HG03135 (cell line): Measurements from ENCODE around the gene COX6A2.
"Not testable (repeated sequence)": the region's sequence is repeated elsewhere in the genome, so short reads cannot be mapped to it uniquely, and the experiment has no call there.

Experiments used
- ATAC-seq: cut with Tn5 transposase; IDR thresholded peaks from one replicate; pipeline ENCODE4 v1.9.1; 2021; ENCODE audit warnings: mild to moderate bottlenecking, moderate library complexity; ENCODE audit not compliant: unreplicated experiment

Gene COX6A2

DNA sequence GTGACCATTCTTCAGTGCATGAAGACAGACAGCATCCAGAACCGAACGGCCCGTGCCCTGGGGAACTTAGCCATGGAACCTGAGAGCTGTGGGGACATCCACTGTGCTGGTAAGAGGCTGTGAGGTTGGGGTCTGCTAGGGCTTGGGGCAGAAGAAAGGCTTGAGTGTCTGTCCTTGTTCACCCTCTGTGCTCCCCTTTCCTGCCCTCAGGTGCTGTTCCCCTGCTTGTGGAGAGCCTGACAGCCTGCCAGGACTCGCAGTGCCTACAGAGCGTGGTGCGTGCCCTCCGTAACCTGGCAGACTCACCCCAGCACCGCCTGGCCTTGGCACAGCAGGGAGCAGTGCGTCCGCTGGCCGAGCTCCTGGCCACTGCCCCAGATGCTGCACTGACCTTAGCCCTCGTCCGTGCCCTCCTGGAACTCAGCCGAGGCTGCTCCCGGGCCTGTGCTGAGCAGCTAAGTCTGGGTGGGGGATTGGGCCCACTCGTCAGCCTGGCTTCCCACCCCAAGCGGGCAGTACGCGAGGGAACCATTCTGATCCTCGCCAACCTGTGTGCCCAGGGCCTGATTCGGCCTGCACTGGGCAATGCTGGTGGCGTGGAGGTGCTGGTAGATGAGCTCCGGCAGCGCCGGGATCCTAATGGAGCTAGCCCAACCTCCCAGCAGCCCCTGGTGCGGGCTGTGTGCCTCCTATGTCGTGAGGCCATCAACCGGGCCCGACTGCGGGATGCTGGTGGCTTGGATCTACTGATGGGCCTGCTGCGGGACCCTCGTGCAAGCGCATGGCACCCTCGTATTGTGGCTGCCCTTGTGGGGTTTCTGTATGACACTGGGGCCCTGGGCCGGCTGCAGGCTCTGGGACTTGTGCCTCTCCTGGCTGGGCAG, 34.0 kb upstream of the COX6A2 start:
- ATAC-seq = no peak

GRCh38 chr16:31461201-31461920, 33.2 kb upstream of the COX6A2 start:
- ATAC-seq = no peak

GRCh38 chr16:31460582-31461002, 32.4 kb upstream of the COX6A2 start:
- ATAC-seq = no peak

DNA sequence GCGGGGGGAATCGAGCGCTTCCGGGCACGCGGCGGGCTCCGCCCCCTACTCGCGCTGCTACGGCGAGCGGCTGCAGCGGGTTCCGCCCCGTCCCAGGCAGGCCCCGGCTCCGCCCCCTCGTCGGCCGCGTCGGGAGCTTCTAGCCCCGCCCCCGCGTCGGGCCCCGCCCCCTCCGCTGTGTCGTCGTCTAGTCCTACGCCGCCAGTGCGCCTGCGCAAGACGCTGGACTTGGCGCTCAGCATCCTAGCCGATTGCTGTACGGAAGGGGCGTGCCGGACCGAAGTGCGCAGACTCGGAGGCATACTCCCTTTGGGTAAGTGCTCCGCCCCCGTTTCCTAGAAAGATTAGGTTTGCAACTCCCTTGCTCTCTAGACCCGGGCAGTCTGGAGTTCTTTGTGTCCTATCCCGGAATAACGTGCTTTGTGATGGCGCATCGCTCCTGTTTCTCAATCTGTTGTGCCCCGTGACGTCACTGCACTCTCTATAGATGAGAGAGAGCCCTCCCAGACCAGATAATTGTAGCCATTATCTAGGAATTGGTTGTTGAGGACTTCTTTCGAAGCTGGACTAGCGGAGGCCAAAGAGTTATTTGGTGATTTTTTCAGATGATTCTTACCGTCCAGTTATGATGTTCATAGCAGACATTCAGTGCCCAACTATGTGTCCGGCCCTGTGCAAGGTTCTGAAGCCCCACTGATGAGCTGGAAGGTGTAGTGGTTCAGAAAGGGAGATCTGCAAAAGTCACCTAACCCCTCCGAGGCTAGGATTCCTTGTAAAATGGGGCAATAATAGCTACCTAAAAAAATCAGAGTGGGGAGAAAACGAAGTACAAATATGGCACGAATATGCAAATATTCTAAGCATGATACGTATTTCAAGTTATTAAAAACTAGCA, 31.8 kb upstream of the COX6A2 start:
- ATAC-seq = peak; percentile 68

- peak; percentile 69 for ATAC-seq
Observed at GRCh38 chr16:31458844-31459686, 30.9 kb upstream of the COX6A2 start, which contains the start of gene ARMC5. TSS of gene ARMC5 (plus strand) at chr16:31459501. CDS start at chr16:31459525, 24 bp downstream.

DNA sequence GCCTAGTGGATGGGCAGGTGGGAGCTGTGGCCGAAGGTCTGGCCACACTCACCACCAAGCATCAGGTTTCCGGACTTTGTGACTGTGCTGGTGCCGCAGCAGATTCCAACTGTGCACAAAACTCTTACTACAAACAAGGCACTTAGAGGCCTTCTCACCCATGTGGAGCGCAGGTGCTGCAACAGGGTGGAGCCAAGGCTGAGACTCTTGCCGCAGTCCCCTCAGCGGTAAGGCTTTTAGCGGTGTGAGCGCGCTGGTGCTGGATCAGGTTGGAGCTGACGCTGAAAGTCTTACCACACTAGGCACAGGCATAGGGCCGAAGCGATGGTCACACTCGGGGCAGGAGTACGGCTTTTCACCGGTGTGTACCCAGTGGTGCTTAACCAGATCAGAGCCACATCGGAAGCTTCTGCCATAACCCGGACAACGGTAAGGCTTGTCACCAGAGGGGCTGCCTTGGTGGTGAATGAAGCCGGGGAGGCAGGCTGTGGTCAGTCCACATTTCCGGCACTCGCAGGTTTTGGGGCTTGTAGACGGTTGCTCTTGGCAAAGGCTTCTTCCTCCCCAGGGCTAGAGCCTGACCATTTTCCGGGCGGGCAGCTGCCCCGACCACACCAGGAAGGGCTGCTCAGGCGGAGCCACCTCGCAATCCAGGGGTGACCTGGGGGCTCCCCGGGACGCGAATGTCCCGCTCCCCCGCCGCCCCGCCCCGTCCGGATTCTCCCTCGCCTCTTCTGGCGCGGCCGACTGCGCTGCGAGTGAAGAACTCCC, 30.1 kb upstream of the COX6A2 start:
- ATAC-seq = peak; percentile 16

GRCh38 chr16:31456988-31457360, 28.8 kb upstream of the COX6A2 start:
- no peak for ATAC-seq

DNA sequence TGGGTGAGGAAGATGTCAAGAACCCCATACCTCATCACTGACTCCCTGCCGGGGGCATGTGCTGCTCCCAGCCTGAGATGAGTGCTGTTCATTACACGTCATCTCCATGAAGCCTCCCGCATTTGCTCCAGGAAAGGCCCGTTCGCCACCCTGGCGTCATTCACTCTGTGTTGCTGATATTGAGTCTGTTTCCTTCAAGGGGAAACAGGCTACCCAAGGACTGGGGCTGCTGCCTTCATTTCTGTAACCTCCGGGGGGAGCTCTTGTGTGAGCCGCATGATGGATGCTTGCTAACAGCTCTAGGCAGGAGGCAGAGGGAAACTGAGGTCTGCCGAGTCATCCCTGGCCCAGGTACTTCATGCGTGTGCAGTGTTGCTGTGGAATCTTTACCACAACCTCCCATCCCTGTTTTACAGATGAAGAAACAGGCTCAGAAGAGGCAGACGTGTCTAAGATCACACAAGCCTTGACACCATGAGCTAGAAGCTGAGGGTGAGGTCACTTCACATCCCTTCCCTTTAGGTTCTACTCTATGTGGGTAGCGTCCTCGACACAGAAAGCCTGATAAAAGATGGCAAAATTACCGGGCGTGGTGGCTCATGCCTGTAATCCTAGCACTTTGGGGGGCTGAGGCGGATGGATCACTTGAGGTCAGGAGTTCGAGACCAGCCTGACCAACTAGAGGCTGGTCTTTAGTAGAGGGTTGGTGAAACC, 27.6 kb upstream of the COX6A2 start:
- no peak for ATAC-seq

DNA sequence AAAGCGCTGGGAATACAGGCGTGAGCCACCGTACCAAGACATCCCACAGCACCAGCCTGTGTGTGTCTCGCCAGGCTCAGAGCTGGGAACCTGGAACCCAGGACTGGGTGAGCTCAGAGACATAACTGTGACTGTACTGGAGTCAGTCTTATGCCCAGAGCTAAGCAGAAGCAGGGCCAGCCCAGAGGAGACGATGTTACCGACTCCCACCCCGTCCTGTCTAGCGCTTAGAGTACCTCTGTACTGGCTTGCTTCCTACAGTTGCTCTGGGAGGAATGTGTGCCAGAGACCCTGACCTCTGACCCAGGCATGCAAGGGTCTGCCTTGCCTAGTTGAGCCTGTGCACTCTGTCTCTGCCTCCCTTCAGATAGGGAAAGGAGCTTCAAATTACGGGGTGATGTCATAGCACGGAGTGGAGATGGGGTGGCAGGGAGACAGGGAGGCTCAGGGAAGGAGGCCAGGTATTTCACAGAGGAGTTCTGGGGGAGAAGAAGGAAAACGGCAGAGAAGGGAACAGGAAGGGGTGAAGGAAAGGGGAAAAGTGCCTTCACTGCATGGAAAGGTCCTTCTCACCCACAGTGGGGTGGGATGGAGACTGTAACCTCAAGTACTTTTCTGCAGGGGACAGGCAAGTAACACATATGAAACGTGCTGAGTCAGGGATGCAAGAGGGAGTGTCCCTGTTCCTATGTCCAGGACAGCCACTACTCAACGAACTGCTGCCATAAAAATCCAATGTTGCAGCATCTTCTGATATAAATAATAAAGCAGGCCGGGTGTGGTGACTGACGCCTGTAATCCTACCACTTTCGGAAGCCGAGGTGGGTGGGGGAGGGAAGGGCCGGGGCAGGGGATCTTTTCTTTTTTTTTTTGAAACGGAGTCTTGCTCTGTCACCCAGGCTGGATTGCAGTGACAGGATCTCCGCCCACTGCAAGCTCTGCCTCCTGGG, 25.4 kb upstream of the COX6A2 start:
- no peak for ATAC-seq

GRCh38 chr16:31452631-31453106, 24.5 kb upstream of the COX6A2 start:
- ATAC-seq = no peak

GRCh38 chr16:31451681-31452351, 23.7 kb upstream of the COX6A2 start:
- no peak for ATAC-seq

DNA sequence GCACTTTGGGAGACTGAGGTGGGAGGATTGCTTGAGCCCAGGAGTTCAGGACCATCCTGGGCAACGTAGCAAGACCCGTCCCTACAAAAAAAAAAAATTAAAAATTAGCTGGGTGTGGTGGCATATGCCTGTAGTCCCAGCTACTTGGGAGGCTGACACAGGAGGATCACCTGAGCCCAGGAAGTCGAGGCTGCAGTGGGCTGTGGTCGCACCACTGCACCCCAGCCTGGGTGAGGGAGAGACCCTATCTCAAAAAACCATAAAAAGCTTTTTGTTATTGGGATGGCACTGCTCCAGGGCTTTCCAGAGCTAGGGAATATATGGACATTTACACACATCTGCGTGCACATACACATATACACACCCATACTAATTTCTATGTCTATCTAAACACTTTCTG, 23.0 kb upstream of the COX6A2 start:
- no peak for ATAC-seq

- not testable (repeated sequence) for ATAC-seq
Observed at GRCh38 chr16:31445931-31446330, 17.8 kb upstream of the COX6A2 start.

DNA sequence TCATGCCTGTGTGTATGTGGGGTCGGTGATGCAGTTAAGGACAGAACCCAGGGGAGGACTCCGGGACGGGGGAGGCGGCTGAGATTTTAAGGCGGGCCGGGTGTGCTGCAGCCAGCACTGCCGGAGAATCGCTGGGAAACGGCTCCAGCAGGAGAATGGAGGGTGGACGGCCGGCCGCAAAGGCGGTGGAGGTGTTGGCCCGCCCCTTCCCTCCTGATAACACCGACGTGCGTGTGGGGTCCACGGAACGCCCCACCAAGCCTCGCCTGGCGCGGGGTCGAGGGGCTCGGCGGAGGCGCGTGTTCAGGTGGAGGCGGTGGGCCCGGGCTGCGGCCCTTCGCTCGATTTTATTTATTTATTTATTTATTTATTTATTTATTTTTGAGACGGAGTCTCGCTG, 13.8 kb upstream of the COX6A2 start:
- no peak for ATAC-seq

GRCh38 chr16:31440516-31441184, 12.5 kb upstream of the COX6A2 start:
- no peak for ATAC-seq

DNA sequence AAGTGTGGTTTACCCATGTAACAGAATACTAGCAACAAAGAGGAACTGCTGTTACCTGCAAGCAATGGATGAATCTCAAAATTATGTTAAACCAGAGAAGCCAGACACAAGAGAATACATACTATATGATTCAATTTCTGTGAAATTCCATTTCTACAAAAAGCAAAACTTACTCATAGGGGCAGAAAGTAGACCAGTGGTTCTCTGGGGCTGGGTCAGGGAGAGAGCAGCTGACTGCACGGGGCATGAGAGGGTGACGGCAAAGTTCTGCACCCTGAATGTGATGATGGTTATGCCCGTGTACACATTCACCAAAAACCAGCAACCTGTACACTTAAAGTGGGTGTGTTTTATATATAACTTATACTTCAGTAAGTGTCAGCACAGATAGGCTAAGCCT, 11.4 kb upstream of the COX6A2 start:
- ATAC-seq = no peak
